Measurements from ENCODE around the gene PURB. TPM values are rescaled to one million over a fixed set of nuclear protein-coding genes. Genes with fewer than 3 reads are reported as not detected.

The PURB gene
- 36.0 TPM for total RNA-seq

GRCh38 chr7:44885394-44886317 is at the start of gene PURB:
Gene PURB, minus strand, starts transcription at chr7:44885530. Its CDS starts 182 bp downstream, at chr7:44885348.

GRCh38 chr7:44847920-44848634 is 37.3 kb downstream of the PURB start, which contains the start of gene H2AZ2:
Gene H2AZ2, minus strand, starts transcription at chr7:44848087. Its CDS starts 116 bp downstream, at chr7:44847971.

Other genes with a start within 250 kb of the PURB start
- gene ZMIZ2, start 136.7 kb downstream of the PURB start, total RNA-seq = 31.2 TPM
- gene PPIA, start 88.8 kb downstream of the PURB start, total RNA-seq = 1,829 TPM
- gene H2AZ2, start 37.4 kb downstream of the PURB start, total RNA-seq = 228 TPM
- gene MYO1G, start 93.5 kb upstream of the PURB start, total RNA-seq = 3.6 TPM
- gene CCM2, start 114.7 kb upstream of the PURB start, total RNA-seq = 29.3 TPM
- 5.3 TPM for gene NACAD, start 203.4 kb upstream of the PURB start, total RNA-seq
- 51.3 TPM for gene TBRG4, start 226.2 kb upstream of the PURB start, total RNA-seq

Measured in metanephros (tissue), 1 donor.